Omental fat pad (tissue), 4 donors: ENCODE results near the gene KISS1R. TPM values are rescaled to one million over a fixed set of nuclear protein-coding genes. Genes with fewer than 3 reads are reported as not detected.

Experiments
- ATAC-seq: fragments of 150-250 bp; one replicate; pipeline ENCODE4 v1.9.1; 2016; ENCODE audit warnings: mild to moderate bottlenecking, moderate library complexity; ENCODE audit not compliant: low FRiP score
- DNase-seq: peaks from one replicate; pipeline ENCODE4 v3.0.0-alpha.2; 2019; ENCODE audit warnings: low spot score
- total RNA-seq, 4 donors: library from RNA; depleted of rRNA; stranded (reverse); fragments of >200 nt; gene quantifications; one replicate each; pipeline ENCODE4 v1.1.0, GENCODE V29; 2016
- TF ChIP-seq, protein P1 (sequence below), 3 donors: fragments of 450-650 bp; IDR thresholded peaks; one replicate each; pipeline ENCODE4 v1.5.1; 2016 to 2017; ENCODE audit warnings: antibody characterized with exemption in 3 of 3, mild to moderate bottlenecking in 3 of 3, moderate library complexity in 2 of 3

The KISS1R gene
- under 1 TPM in 1 of 4 donors, not detected in 3; 0.24 TPM for total RNA-seq

DNA sequence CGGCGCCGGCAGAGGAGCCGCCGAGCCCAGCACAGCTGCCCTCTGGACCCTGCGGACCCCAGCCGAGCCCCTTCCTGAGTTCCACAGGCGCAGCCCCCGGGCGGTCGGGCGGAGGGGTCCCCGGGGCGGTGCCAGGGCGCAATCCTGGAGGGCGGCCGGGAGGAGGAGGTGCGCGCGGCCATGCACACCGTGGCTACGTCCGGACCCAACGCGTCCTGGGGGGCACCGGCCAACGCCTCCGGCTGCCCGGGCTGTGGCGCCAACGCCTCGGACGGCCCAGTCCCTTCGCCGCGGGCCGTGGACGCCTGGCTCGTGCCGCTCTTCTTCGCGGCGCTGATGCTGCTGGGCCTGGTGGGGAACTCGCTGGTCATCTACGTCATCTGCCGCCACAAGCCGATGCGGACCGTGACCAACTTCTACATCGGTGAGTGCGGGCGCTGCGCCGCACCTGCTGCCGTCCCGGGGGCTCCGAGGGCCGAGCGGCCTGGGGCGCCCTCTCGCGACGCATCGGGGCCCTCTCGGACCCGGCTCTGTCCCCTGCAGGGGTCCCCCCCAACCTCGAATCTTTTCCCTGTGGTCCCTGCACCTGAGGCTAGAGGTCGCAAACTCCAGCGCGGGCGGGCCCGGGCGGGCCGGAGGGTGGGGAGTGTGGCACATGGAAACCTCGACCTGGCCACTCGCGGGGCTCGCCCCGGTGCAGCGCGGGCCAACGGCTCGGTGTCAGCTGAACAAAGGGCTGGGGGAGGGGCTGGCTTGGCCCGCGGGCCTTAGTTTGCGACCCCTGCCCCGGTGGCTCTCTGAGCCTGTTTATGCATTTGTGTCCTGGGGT, at the start of gene KISS1R:
TSS of gene KISS1R (plus strand) at position 11 of the 829 bp plus-strand sequence. CDS start at position 181, 170 bp downstream.
- TF ChIP-seq, protein P1, sequence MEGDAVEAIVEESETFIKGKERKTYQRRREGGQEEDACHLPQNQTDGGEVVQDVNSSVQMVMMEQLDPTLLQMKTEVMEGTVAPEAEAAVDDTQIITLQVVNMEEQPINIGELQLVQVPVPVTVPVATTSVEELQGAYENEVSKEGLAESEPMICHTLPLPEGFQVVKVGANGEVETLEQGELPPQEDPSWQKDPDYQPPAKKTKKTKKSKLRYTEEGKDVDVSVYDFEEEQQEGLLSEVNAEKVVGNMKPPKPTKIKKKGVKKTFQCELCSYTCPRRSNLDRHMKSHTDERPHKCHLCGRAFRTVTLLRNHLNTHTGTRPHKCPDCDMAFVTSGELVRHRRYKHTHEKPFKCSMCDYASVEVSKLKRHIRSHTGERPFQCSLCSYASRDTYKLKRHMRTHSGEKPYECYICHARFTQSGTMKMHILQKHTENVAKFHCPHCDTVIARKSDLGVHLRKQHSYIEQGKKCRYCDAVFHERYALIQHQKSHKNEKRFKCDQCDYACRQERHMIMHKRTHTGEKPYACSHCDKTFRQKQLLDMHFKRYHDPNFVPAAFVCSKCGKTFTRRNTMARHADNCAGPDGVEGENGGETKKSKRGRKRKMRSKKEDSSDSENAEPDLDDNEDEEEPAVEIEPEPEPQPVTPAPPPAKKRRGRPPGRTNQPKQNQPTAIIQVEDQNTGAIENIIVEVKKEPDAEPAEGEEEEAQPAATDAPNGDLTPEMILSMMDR (IDR thresholded peaks at IDR 0.05) = no peak
- DNase-seq (no peak), ATAC-seq (no peak)

DNA sequence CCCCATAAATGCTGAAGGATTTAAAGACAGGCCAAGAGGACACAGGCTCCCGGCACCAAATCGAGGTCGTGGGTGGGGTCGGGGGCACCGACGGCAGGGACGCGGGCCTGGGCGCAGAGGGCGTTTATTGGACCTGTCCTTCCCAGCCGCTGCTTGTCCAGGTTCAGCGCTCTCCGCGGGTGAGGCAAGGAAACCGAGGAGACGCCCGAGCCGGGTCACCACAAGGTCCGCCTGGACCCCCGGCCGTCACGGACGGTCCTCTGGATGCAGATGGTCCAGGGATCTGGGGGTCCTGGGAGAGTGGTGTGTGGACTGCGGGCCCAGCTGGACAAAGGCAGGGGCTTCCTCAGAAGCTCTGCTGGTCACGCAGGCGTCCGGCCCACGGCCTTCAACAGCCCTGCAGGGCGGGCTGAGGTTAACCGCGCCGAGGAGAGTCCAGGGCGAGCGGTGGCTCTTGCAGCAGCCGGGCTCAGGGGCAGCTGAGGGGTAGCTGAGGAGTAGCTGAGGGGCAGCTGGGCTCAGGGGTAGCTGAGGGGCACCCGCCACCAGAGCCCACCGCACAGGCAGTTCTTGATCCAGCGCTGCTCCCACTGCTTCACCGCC, 49.2 kb upstream of the KISS1R start:
- DNase-seq (no peak), ATAC-seq (no peak)
- TF ChIP-seq, protein P1 (IDR thresholded peaks at IDR 0.05) = no peak

- no peak for DNase-seq
- ATAC-seq = no peak
- TF ChIP-seq, protein P1 (IDR thresholded peaks at IDR 0.05) = no peak
Measured at GRCh38 chr19:868458-869244, 48.5 kb upstream of the KISS1R start.

DNA sequence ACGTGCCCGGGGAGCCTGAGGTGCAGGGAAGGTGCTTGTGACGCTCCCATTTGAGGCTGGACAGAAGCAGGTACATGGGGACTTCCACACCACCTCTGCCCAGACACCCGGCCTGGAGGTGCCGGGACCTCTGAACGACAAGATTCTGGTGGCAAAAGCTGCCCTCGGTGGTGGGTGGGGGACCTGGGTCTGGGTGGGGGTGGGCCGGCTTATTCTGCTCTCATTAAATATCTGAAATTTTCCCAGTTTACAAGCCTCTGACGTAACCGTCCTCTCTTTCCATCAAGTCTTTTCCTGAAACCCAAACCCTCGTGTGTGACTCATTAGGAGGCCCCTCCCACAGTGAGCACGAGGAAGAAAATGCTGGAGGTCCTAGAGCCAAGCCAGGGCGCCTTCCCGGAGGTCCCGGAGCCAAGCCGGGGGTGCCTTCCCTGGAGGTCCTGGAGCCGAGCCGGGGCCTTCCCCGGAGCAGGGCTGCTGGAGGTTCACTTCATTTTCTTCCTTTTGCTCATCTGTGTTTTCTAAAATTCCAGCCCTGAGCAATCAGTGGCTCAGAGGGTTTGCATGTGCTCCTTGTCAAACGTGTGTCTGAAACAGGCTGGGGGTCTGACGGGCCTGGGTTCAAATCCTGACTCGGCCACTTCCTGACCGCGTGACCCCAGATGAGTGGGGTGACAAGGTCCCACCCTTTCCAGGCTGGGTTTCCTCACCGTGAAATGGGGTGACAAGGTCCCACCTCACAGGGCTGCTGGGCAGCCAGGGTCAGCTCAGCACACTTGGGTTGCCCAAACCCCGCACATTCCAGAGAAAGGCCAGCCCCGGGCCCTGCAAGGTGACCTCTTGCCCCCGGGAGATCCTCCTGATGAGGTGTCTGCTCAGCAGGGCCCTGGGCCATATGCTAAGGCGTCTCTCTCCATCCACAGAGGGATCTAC, 47.6 kb upstream of the KISS1R start:
- peak; percentile 86 for ATAC-seq
- DNase-seq = no peak
- TF ChIP-seq, protein P1 (IDR thresholded peaks at IDR 0.05) = no peak

- no peak for DNase-seq
- ATAC-seq = no peak
- TF ChIP-seq, protein P1 (IDR thresholded peaks at IDR 0.05) = no peak
Measured at GRCh38 chr19:870314-870713, 46.8 kb upstream of the KISS1R start.

- ATAC-seq (no peak), DNase-seq (no peak)
- TF ChIP-seq, protein P1 (IDR thresholded peaks at IDR 0.05) = no peak
Measured at GRCh38 chr19:870963-871401, 46.2 kb upstream of the KISS1R start.
